HG03432 (cell line): ENCODE data around the gene VSTM2A.
A peak's percentile ranks its signal among the peaks of the same experiment; 100 is the strongest.
"Not testable (repeated sequence)": the region's sequence is repeated elsewhere in the genome, so short reads cannot be mapped to it uniquely, and the experiment has no call there.

Source experiments
- ATAC-seq: cut with Tn5 transposase; IDR thresholded peaks from one replicate; pipeline ENCODE4 v1.9.1; 2021; ENCODE audit warnings: mild to moderate bottlenecking, moderate library complexity; ENCODE audit not compliant: unreplicated experiment

VSTM2A gene

DNA sequence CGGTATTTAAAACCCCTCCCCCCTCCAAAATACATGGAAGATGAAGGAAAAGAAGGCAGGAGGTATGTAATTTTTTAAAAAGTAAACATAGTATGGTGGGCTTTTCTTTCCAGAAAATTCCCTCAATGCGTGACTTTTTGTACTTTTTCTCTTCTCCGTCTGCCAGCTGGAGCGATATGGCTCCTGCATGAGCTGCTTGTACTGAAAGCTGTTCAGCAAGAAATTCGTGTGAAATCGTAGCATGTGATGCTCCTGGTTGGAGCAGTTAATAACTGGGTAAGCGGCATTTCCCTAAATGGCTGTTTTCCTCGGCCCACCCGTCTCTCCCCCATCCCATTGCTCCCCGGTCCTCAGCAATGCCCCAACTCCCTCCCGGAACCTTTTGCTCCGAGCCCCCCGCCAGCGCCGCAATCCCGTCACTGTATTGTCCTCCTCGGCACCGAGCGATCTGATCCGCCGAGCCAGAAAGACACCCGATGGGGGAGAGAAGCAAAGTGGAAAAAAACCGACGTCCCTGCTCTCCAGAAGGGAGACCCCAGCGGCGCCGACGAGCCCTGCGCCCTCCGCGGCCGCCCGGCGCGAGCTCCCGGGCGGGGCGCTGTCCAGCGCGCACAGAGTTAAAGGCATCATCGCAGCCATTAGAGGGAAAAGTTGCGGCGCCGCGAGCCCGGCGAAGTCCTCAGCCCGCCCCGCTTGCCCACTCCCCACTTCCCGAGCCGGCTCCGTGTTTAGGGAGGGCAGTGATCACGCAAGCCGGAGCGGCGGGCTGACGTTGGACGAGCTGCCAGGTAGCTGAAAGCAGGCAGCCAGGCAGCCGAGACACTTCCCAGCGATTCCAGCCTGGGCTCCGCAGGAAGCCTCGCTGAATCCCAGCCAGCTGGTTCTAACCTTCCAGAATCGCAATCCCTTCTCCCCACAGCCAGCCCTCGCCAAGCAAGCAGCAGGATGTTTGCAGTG is at the start of gene VSTM2A:
TSS of gene VSTM2A (plus strand) at position 707 of the 957 bp plus-strand sequence. CDS start 356 bp downstream, outside the sequence.
- no peak for ATAC-seq

- not testable (repeated sequence) for ATAC-seq
Observed at GRCh38 chr7:54504531-54504930, 37.6 kb upstream of the VSTM2A start.

DNA sequence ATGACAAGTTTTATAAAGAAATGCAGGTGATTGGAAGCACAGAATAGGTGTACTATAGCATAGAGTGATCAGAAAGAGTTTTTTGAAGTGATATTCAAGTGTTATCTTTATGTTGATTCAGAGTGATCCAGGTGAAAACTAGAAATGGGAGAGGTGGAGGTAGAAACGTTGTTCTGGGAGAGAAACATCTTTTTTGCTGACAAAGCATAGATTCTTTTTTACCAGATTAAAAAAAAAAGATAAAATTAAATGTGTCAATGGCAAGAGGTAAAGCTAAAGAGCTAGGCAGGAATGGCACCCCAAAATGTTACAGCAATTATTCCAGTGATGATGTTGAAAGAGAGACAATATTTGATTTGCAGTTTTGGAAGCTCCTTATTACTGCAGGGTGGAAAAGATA is 12.6 kb upstream of the VSTM2A start:
- no peak for ATAC-seq

GRCh38 chr7:54538122-54538521 is 4.1 kb upstream of the VSTM2A start:
- ATAC-seq = no peak

DNA sequence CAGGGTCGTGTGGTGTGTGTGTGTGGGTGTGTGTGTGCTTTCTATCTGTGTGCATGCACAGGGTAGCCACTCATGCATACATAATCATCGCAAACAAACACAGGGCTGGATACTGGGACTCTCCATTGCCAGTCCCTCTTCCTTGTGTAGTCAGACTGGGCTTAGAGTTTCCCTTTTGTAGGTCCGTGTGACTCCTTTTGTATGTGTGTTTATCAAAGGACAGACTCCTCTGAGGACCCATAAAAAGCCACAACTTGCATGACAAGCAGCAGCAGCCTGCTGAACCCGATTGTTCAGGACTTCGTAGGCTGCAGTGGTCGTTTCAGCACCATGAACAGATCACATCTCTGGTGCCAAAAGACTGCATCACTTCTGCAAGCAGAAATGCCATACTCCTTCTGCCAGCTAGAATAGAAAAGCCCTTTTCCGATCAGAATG is 895 bp downstream of the VSTM2A start:
- no peak for ATAC-seq

- ATAC-seq = no peak
Observed at GRCh38 chr7:54544149-54544526, 2.0 kb downstream of the VSTM2A start.

DNA sequence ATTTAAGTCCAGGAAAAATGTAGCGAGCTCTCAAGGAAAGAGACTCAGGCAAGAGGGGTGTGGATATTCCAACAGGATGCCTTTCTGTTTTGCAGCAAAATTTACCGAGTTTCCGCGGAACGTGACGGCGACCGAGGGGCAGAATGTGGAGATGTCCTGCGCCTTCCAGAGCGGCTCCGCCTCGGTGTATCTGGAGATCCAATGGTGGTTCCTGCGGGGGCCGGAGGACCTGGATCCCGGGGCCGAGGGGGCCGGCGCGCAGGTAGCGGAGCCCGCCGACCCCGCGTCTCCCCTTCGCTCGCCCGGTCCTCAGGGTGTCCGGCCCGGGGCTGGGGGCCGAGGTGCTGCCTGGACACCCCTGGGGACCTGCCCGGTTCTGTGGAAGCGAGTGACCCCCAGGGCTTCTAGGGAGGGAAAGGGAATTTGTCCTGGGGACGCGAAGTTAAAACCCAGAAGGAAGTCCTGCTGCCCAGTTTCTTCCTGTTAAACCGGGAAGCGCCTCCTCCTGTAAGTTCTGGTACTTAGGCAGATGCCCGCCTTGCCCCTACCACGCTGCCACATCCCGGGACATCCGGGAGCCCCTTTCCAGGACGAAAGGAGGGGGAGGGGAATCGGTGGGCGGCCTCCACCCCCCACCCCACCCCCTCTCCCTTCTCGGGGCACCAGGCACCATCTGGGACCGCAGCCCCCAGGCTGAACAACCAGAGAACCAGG is 2.5 kb downstream of the VSTM2A start:
- ATAC-seq = no peak

DNA sequence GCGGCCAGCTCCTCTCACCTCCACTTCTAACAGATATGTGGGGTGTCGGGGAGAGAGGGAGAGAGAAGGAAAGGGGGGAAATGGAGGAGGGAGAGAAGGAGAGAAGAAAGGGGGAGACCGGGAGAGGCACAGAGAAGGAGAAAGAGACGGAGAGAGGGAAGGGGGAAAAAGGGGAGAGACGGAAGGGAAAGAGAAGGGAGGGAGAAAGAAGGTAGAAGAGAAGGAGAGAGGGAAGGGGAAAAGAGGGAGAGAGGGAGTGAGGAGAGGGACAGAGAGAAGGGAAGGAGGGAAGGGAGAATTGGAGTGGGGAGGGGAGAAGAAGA is 3.0 kb downstream of the VSTM2A start:
- no peak for ATAC-seq

GRCh38 chr7:54546081-54546985 is 4.2 kb downstream of the VSTM2A start:
- peak; percentile 47 for ATAC-seq

GRCh38 chr7:54546986-54547314 is 4.8 kb downstream of the VSTM2A start:
- no peak for ATAC-seq

- ATAC-seq = no peak
Observed at GRCh38 chr7:54550471-54550870, 8.3 kb downstream of the VSTM2A start.

DNA sequence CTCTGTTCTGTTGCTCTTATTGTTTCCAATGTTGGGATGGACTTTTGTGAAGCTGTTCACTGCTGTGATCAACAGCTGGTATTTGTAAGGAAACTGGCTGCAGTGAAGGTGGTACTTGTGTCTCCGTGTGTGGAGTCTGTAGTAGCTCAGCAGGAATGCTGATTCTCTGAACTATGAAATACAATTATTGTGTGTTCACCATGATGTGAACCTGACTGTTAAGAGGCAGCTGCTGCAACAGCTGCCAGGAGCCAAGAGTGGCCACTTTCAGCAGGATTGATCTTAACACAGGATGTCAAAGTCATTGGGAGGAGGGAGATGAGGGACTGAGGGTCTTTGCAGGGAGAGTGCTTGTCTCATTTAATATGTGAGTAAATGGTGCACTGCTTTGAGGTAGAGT is 13.9 kb downstream of the VSTM2A start:
- ATAC-seq = no peak

DNA sequence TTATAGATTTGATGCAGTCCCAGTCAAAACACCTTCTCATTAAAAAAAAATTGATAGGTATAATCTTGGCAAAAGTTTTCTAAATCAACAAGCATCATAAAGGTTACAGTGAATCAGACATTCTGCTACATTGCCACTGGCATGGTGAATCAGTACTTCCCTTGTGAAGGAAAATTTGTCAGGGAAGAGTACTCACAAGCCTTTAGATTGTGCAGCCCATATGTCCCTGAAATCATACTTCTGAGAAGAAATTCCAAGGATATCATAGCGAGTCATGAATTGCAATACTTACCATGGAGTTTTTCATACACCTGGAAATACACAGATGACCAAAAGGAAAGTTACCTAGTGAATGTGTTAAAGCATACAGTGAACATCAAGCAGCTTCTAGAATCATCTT is 17.2 kb downstream of the VSTM2A start:
- ATAC-seq = no peak

- no peak for ATAC-seq
Observed at GRCh38 chr7:54560198-54560597, 18.0 kb downstream of the VSTM2A start.

DNA sequence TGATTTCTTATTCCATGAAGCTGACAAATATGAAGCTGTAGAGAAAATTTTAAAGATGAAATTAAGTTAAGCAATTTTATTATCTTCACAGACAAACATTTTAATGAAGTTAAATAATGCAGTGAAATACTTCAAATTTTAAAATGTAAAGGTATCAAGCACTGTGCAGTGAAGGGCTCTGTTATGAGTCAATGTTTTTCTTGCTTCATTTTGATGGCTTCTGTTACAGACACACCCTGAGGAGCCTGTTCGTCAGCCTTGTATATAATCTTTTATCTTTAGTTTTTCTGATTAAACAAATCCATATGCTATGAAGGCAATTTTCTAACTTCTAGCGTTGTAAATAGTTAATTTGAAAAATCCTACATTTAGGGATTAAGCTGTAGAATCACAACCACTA is 18.5 kb downstream of the VSTM2A start:
- no peak for ATAC-seq

- no peak for ATAC-seq
Observed at GRCh38 chr7:54563329-54563916, 21.2 kb downstream of the VSTM2A start.

DNA sequence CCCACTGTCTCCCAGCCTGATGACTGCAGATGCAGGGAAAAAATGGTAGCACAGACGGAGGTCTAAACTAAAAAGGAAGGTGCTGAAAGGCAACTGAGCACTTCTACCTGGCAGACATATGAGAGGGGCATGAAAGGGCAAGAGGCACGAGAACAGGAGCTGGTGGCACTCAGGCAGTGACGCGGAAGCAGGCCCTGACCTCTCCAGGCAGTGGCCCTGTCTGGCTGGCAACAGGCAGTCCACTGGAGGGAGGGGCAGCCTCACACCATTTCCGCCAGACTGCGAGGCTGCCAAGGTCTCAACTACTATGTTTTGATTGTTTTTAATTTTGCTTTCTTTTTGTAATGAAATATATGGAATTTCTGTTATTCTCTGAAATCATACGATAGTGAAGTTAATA is 23.3 kb downstream of the VSTM2A start:
- ATAC-seq = no peak

GRCh38 chr7:54581511-54581910 is 39.3 kb downstream of the VSTM2A start:
- ATAC-seq = no peak

- no peak for ATAC-seq
Observed at GRCh38 chr7:54591404-54592386, 49.5 kb downstream of the VSTM2A start.

DNA sequence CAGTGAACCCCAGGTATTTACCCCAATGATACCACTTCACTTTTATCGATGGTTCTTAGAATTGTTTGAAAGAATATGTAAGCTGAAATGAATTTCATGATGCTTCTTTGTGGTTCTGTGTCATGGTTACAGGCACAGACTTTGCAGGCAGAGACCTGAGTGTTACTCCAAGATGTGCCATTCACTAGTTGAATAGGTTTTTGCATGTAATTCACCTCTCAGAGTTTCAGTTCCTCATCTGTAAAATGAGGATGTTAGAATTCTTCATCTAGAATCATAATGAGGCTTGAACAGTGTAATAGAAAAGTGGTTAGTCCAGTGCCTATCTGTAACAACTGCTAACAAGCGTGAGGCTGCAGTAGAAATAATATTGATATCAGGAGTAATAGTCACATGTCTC is 54.6 kb downstream of the VSTM2A start:
- ATAC-seq = peak; percentile 97
